Fibroblast of villous mesenchyme (primary cell): ENCODE measurements around the gene PCID2. TPM values are rescaled to one million over a fixed set of nuclear protein-coding genes. Genes with fewer than 3 reads are reported as not detected.

Experiments
- DNase-seq: peaks from one replicate; pipeline ENCODE4 v3.0.0-alpha.2; 2010; ENCODE audit warnings: low read depth
- H3K4me3 ChIP-seq: 2 replicates; pipeline ENCODE4 v1.5.1; 2011; ENCODE audit warnings: low read depth, mild to moderate bottlenecking, low read length
- CTCF ChIP-seq: IDR thresholded peaks from 2 replicates; pipeline ENCODE4 v1.5.1; 2012; ENCODE audit warnings: low read depth, mild to moderate bottlenecking, low read length; ENCODE audit not compliant: insufficient read depth
- total RNA-seq: library from RNA; depleted of rRNA; stranded (reverse); fragments of >200 nt; gene quantifications from 2 replicates; pipeline ENCODE4 v1.2.3, GENCODE V29; 2012

Gene PCID2
- total RNA-seq, 1 donor = 83.8 TPM

GRCh38 chr13:113159701-113160100 lies 48.8 kb downstream of the PCID2 start:
- TF ChIP-seq CTCF = no peak
- no peak for DNase-seq

GRCh38 chr13:113158946-113159345 lies 49.5 kb downstream of the PCID2 start:
- no peak overlapping the region for H3K4me3 ChIP-seq
- DNase-seq = no peak
- TF ChIP-seq CTCF = no peak

More at GRCh38 chr13:113159701-113160100, 48.8 kb downstream of the PCID2 start:
- no peak overlapping the region for H3K4me3 ChIP-seq

- H3K4me3 ChIP-seq = no peak within 1 kb of the TSS
- no peak for TF ChIP-seq CTCF
- DNase-seq = no peak
These were observed 50.3 kb downstream of the PCID2 start, which contains the start of gene PROZ for GRCh38 chr13:113157929-113158747. PROZ (plus strand) TSS chr13:113158648; CDS start chr13:113158661, 13 bp downstream.

GRCh38 chr13:113157206-113157928 lies 51.1 kb downstream of the PCID2 start:
- DNase-seq = no peak
- no peak overlapping the region for H3K4me3 ChIP-seq
- no peak for TF ChIP-seq CTCF

GRCh38 chr13:113155982-113156655 lies 52.4 kb downstream of the PCID2 start:
- no peak overlapping the region for H3K4me3 ChIP-seq
- no peak for DNase-seq
- TF ChIP-seq CTCF = no peak

GRCh38 chr13:113155201-113155600 lies 53.3 kb downstream of the PCID2 start:
- no peak for TF ChIP-seq CTCF
- no peak for DNase-seq
- no peak overlapping the region for H3K4me3 ChIP-seq
